Astrocyte of the cerebellum (primary cell): ENCODE measurements around the gene HIVEP1.

ENCODE experiments used
- DNase-seq: peaks from one replicate; pipeline ENCODE4 v3.0.0-alpha.2; 2011; ENCODE audit warnings: low read depth
- H3K4me3 ChIP-seq: 2 replicates; pipeline ENCODE4 v1.5.1; 2011; ENCODE audit warnings: mild to moderate bottlenecking, low read depth, low read length, moderate library complexity
- CTCF ChIP-seq: IDR thresholded peaks from 2 replicates; pipeline ENCODE4 v1.5.1; 2012; ENCODE audit warnings: low read length, low read depth, moderate library complexity, mild to moderate bottlenecking; ENCODE audit errors: missing control alignments
- in situ Hi-C: cut with HindIII; loops from 2 replicates; pipeline ENCODE4 v1.10.0; 2017; ENCODE audit warnings: low sequenced_read_pairs

HIVEP1 gene

DNA sequence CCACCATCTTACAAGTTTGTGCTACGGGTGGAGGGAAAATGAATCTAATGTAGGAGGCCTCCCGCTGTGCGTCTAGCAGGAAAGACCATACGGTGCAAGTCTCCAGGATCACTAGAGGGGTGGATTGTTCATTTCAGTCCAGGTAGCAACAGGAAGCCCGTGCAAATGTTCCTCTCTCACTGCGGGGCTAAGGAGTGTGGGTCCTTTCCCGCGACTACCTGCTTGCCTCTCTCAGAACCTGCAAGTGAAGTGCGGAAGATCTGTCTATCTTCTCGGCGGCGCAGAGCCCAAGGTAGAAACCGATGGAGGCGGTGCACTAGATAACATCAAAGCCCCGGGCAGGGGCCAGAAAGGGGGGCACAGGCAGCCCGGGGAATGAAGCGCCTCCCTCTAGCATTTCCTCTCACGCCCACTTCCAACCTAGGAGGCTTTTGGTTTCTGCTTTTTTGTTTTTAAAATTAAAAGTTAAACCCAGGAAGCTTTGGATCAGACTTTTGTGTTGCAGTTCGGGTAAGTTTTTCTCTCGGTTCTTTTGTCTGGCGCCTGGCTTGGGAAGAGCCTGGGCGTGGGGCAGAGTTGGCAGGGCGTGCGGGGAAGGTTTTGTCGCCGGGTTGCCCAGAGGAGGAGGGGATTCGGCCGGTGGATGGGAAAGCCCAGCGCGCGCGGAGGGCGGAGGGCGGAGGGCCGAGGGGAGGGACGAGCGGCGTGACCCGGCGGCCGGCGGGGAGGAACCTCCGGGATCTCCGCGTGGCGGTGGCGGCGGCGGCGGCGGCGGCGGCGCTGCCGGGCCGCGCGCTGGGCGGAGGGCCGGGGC lies 3.5 kb upstream of the HIVEP1 start:
- no peak for TF ChIP-seq CTCF
- in situ Hi-C loops, result no loop called here
- no peak for DNase-seq
- peak overlapping the region; percentile 56 for H3K4me3 ChIP-seq

GRCh38 chr6:12009180-12009685 lies 2.9 kb upstream of the HIVEP1 start:
- in situ Hi-C loops, result no loop called here
- no peak for TF ChIP-seq CTCF
- H3K4me3 ChIP-seq, result peak overlapping the region; percentile 56
- no peak for DNase-seq

DNA sequence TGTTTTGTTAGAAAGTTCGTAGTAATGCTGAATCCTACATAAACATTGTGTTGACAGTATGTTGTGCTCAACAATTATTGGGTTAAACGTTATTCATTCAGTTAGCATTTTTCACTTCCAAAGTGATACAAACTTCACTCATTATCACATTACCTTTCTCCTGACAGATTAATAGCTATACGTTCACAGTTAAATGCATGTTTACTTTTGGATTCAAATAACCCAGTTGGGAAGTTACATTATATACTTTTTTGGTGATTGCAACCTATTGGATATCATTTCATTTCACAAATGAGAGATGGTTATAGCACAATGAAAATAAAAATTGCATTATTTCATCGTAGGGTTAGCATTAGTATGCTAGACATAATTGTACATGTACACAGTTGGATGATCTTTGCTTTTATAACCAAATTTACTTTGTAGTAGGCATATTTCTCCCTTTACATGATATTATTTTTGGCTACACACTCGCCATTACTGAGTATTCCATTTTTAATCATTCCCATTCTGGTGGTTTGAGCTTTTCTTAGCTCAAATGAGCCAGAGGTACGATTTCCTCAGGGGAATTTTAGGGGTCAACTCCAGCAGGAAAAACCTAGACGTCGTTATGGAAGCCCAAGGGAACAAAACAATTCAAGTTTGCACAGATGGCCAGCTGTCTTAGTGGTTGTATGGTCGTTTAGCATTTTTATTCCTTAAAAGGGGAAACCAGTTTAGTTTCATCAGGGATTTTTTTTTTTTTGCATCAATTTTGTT lies 2.1 kb upstream of the HIVEP1 start:
- no peak for TF ChIP-seq CTCF
- no peak for DNase-seq
- peak overlapping the region; percentile 56 for H3K4me3 ChIP-seq
- in situ Hi-C loops, result no loop called here

- in situ Hi-C loops, result no loop called here
- TF ChIP-seq CTCF, result no peak
- peak overlapping the region; percentile 47 for H3K4me3 ChIP-seq
- DNase-seq, result no peak
These were observed 1.4 kb upstream of the HIVEP1 start for GRCh38 chr6:12010635-12011275.

DNA sequence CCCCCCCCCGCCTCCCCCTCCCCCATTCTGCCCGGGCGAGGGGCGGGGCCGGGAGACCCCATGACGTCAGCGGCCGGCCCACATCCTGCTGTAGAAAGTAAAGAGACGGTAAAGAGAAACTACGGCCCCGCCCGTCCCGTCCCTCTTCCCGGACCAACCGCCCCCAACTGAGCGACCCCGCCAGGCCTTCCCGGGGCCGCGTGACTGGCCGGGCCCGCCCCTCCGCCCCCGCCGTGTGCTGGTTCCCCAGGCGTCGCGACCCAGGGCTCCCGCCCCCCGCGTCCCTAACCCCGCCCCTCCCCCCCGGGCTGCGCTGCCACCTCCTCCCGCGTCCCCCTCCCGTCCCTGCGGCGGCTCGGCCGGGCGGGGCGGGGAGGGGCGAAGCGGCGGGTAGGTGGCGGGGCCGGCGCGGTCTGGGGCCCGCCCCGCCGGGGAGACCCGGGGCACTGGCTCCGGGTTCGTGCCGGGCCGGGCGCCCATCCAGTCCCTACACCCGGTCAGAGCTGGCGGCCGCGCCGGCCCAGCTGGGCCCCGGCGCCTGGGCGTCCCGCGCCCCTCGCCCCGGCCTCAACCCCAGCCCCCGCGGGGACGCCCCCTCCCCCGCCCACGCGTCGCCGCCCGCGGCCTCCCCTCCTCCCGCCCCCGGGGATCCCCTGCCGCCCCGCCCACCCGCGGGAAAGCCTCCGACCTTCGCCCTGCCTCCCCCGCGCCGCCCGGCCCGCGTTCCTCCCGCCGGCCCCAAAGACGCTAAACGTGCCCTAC lies 655 bp upstream of the HIVEP1 start:
- in situ Hi-C loops, result no loop called here
- no peak for TF ChIP-seq CTCF
- peak; percentile 90 for DNase-seq
- peak overlapping the region; percentile 80 for H3K4me3 ChIP-seq
